K562 (cell line): ENCODE results near the gene KBTBD12. TPM values are rescaled to one million over a fixed set of nuclear protein-coding genes. Genes with fewer than 3 reads are reported as not detected.

Experiments
- ATAC-seq: fragments of 200-7000 bp; cut with Tn5 transposase; 3 replicates; pipeline ENCODE4 v1.9.1; 2020; ENCODE audit warnings: moderate library complexity
- BruUV-seq: library from RNA; stranded (reverse); fragments of 400-500 nt; replicated peaks from 2 replicates; lab custom pipeline; 2021; lab: Mats Ljungman, UMichigan
- CTCF ChIA-PET: fragments of 300-600 bp; formaldehyde crosslinking; extraction: SDS; loops from one replicate; lab custom pipeline; 2021; ENCODE audit warnings: low intra/inter-chr PET ratio; lab: Yijun Ruan, JAX
- POLR2A ChIA-PET: fragments of 300-600, 350-650 bp; sonication (Branson Sonifier 250); formaldehyde crosslinking; extraction: SDS; loops from one replicate; lab custom pipeline; 2021; ENCODE audit warnings: antibody characterized with exemption, inconsistent platforms; lab: Yijun Ruan, JAX
- DNase-seq, 4 experiments: peaks; one replicate each; pipeline versions ENCODE4 v3.0.0 to v3.0.0-alpha.2; 2011 to 2018; ENCODE audit warnings: low spot score in 3 of 4, mixed read lengths in 3 of 4; ENCODE audit errors: extremely low read depth in 1 of 4
- FAIRE-seq: peaks from 2 replicates; lab custom pipeline; 2011; peaks lifted over from hg19 to GRCh38; lab: Jason Lieb, UNC
- H2AFZ ChIP-seq: 2 replicates; pipeline ENCODE4 v1.6.0; 2011; ENCODE audit warnings: low read depth, low read length, control low read depth, inconsistent platforms
- H3K27ac ChIP-seq: fragments of 200-600 bp; 3 replicates; pipeline ENCODE4 v1.8.0; 2011; ENCODE audit warnings: low read depth, mild to moderate bottlenecking, control low read depth, inconsistent platforms, low read length, moderate library complexity, mixed read lengths; ENCODE audit errors: extremely low read depth
- H3K27me3 ChIP-seq, 2 experiments: fragments of 300-600 bp in 1 of 2; 2 replicates in 1 of 2; 3 replicates in 1 of 2; pipeline versions ENCODE4 v1.6.0 to v1.8.0; 2011; ENCODE audit warnings: inconsistent platforms in 2 of 2, low read length in 2 of 2, mild to moderate bottlenecking in 1 of 2, mixed read lengths in 1 of 2, moderate library complexity in 1 of 2; ENCODE audit not compliant: control insufficient read depth in 2 of 2, insufficient read depth in 2 of 2
- H3K36me3 ChIP-seq: fragments of 300-600 bp; 3 replicates; pipeline ENCODE4 v1.8.0; 2011; ENCODE audit warnings: mild to moderate bottlenecking, low read length, inconsistent platforms; ENCODE audit not compliant: control insufficient read depth, insufficient read depth
- H3K4me1 ChIP-seq, 2 experiments: fragments of 200-600 bp in 1 of 2; replicated peaks in 1 of 2; 2 replicates in 1 of 2; 3 replicates in 1 of 2; pipeline versions ENCODE4 v1.5.1 to v1.8.0; 2011; ENCODE audit warnings: inconsistent platforms in 2 of 2, low read length in 2 of 2, mild to moderate bottlenecking in 1 of 2, mixed read lengths in 1 of 2, moderate library complexity in 1 of 2; ENCODE audit not compliant: control insufficient read depth in 2 of 2, insufficient read depth in 2 of 2
- H3K4me2 ChIP-seq: 2 replicates; pipeline ENCODE4 v1.6.1; 2011; ENCODE audit warnings: low read length, control low read depth, inconsistent platforms, mixed read lengths; ENCODE audit not compliant: insufficient read depth
- H3K4me3 ChIP-seq: fragments of 200-600 bp; sonication (generic), shearing (Covaris generic); 2 replicates; pipeline ENCODE4 v1.5.1; 2016; ENCODE audit warnings: control low read depth, inconsistent platforms
- H3K79me2 ChIP-seq: fragments of 200-600 bp; 3 replicates; pipeline ENCODE4 v1.8.0; 2011; ENCODE audit warnings: low read length, inconsistent platforms; ENCODE audit not compliant: control insufficient read depth, insufficient read depth
- H3K9ac ChIP-seq, 2 experiments: 2 replicates each; pipeline versions ENCODE4 v1.6.0 to v1.6.1; 2011; ENCODE audit warnings: low read depth in 2 of 2, low read length in 2 of 2, control low read depth in 1 of 2, inconsistent platforms in 1 of 2, mild to moderate bottlenecking in 1 of 2, mixed read lengths in 1 of 2; ENCODE audit not compliant: insufficient read depth in 1 of 2
- H3K9me1 ChIP-seq: one replicate; pipeline ENCODE4 v1.6.0; 2011; ENCODE audit warnings: inconsistent platforms, mild to moderate bottlenecking, low read length, moderate library complexity; ENCODE audit not compliant: control insufficient read depth, insufficient read depth
- H3K9me3 ChIP-seq: replicated peaks from 2 replicates; pipeline ENCODE4 v1.5.1; 2011; ENCODE audit warnings: low read depth, low read length, inconsistent platforms; ENCODE audit not compliant: control insufficient read depth, insufficient read depth
- H4K20me1 ChIP-seq: replicated peaks from 2 replicates; pipeline ENCODE4 v1.6.1; 2011; ENCODE audit warnings: low read length, inconsistent platforms, mixed read lengths; ENCODE audit not compliant: control insufficient read depth, insufficient read depth
- CBX3 ChIP-seq, 2 experiments: IDR thresholded peaks; 1 replicate in 1 of 2; 2 replicates in 1 of 2; pipeline ENCODE4 v1.6.1; 2012; ENCODE audit warnings: inconsistent platforms in 2 of 2, low read length in 2 of 2, borderline replicate concordance in 1 of 2, control low read depth in 1 of 2
- HDAC8 ChIP-seq: fragments of 450-650 bp; IDR thresholded peaks from 2 replicates; pipeline ENCODE4 v1.6.1; 2016; ENCODE audit warnings: mild to moderate bottlenecking, missing genetic modification characterization, moderate library complexity, missing compliant biosample characterization
- HMGN3 ChIP-seq: IDR thresholded peaks from 2 replicates; pipeline ENCODE4 v1.6.1; 2011; ENCODE audit warnings: borderline replicate concordance, low read depth, mild to moderate bottlenecking, mixed read lengths, low read length; ENCODE audit not compliant: insufficient read length; ENCODE audit errors: extremely low read depth
- SFPQ ChIP-seq: fragments of 200-400 bp; formaldehyde crosslinking; IDR thresholded peaks from 2 replicates; pipeline ENCODE4 v1.6.1; 2017; ENCODE audit warnings: mild to moderate bottlenecking, low read depth, low read length, moderate library complexity
- SRSF1 ChIP-seq: fragments of 200-400 bp; formaldehyde crosslinking; IDR thresholded peaks from 2 replicates; pipeline ENCODE4 v1.6.1; 2017; ENCODE audit warnings: mild to moderate bottlenecking, low read depth, low read length, moderate library complexity
- TAF7 ChIP-seq: fragments of 450-650 bp; IDR thresholded peaks from 2 replicates; pipeline ENCODE4 v1.6.1; 2016; ENCODE audit warnings: missing genetic modification characterization, missing compliant biosample characterization
- ZNF280B ChIP-seq: fragments of 250-450 bp; sonication (Bioruptor Pico); IDR thresholded peaks from 2 replicates; pipeline ENCODE4 v1.5.1; 2021; ENCODE audit warnings: mild to moderate bottlenecking
- ZNF408 ChIP-seq: fragments of 250-450 bp; sonication (Bioruptor Pico); IDR thresholded peaks from 2 replicates; pipeline ENCODE4 v1.4.0; 2020; ENCODE audit warnings: low read depth, mild to moderate bottlenecking, moderate library complexity
- ZNF41 ChIP-seq: fragments of 250-450 bp; sonication (Bioruptor Pico); conservative IDR thresholded peaks from 2 replicates; pipeline ENCODE4 v1.4.0; 2020; ENCODE audit warnings: mild to moderate bottlenecking
- WGBS: fragments of 100-300 bp; shearing (Covaris generic); methylation state at CpG from one replicate; pipeline ENCODE4 v1.1.6; 2016; ENCODE audit warnings: low coverage, mixed read lengths; ENCODE audit not compliant: insufficient coverage; ENCODE audit errors: missing lambda C conversion rate; 5-methylcytosine and 5-hydroxymethylcytosine counted together
- in situ Hi-C: fragments of 300-500 bp; cut with MboI; formaldehyde crosslinking; loops from 4 replicates; pipeline ENCODE4 v1.15.0; 2018; ENCODE audit warnings: inconsistent platforms, mixed read lengths
- intact Hi-C: fragments of 100-400 bp; cut with micrococcal nuclease; formaldehyde crosslinking; loops from 2 replicates; pipeline ENCODE4 v1.14.2; 2022
- polyA plus RNA-seq, 8 experiments: library from polyadenylated mRNA; depleted of rRNA in 4 of 8; stranded (reverse) in 5 of 8; unstranded in 3 of 8; fragments of >200 nt; fragmentation: Nextera tagmentation in 2 of 8; fragmentation: Illumina TruSeq in 1 of 8; extraction: Ambion mirVana in 2 of 8; extraction: Trizol in 1 of 8; gene quantifications; 2 replicates each; pipeline versions ENCODE4 v1.2.1 to v1.2.3, GENCODE V29; 2011 to 2014; ENCODE audit warnings: inconsistent platforms in 1 of 8, missing spikeins in 1 of 8
- total RNA-seq, 7 experiments: library from RNA; depleted of rRNA in 6 of 7; stranded (reverse); fragments of >200 nt in 6 of 7; fragmentation: Illumina TruSeq in 2 of 7; extraction: Trizol in 2 of 7; gene quantifications; 2 replicates each; pipeline versions ENCODE4 v1.2.1 to v1.2.3, GENCODE V29; 2011 to 2021; ENCODE audit warnings: low replicate concordance in 1 of 7
- TF ChIP-seq, protein P1 (sequence below): IDR thresholded peaks from 3 replicates; pipeline ENCODE4 v1.6.1; 2011; ENCODE audit warnings: borderline replicate concordance, mild to moderate bottlenecking; ENCODE audit not compliant: insufficient read length, insufficient read depth

Gene KBTBD12
- total and polyA plus RNA-seq, 9 of the 15 experiments (the other 6 are each of a cell fraction or from before 2014, with no cell fraction given) = not detected

DNA sequence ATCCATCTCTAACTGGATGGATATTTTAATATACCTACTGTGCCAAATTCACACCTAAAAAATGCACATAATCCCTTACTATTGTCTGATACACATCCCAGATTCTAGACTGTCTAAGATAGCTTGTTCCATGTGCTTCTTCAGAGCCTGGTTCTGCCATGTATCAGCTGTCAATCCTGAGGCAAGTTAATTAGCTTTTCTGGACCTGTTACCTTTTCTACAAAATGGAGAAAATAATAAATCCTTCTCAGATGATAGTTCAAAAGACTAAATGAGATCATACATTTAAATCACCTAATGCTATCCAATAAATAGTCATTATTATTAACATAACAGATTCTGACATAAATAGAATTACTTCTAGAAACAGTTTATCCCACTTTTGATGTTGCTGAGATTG lies 66.1 kb downstream of the KBTBD12 start:
- Histone ChIP-seq H3K9me3 (no peaks in the 10 kb centered on the region), H4K20me1 (no peaks in the 10 kb centered on the region), H3K36me3 (no peaks in the 10 kb centered on the region), H3K27ac (no peak overlapping the region), H3K4me2 (no peak overlapping the region), H3K4me3 (no peak overlapping the region), H3K27me3 (peaks cover 2 to 21% of the 10 kb centered on the region in 2 experiments; a peak in 3 of 5 replicates), H3K9ac (no peak overlapping the region)
- POLR2A ChIA-PET = interaction anchor here (1.1 kb wide), 1 partner anchor 8 kb away, joined by 3 read pairs; no protein-coding TSS in a partner anchor
- BruUV-seq = no TSS peak
- intact Hi-C loops = loop anchor here (10.0 kb wide), 1 partner anchor 154 kb away; no protein-coding TSS in a partner anchor
- CTCF ChIA-PET = no interaction called here
- no peak for ATAC-seq
- TF ChIP-seq CBX3 (IDR thresholded peaks at IDR 0.05; ENCODE audit: borderline replicate concordance in 1 of 2, low read length in 2 of 2) (peak in 1 of 2 experiments; percentile 36; a peak in 1 of 3 replicates), HDAC8 (tag) (no peak)
- TF ChIP-seq, all 486 proteins: peak for 1
- Histone ChIP-seq H3K79me2 (no peaks in the 10 kb centered on the region), H3K4me1 (no peaks in the 10 kb centered on the region), H2AFZ (no peak overlapping the region), H3K9me1 (no peaks in the 10 kb centered on the region)
- FAIRE-seq = no peak
- DNase-seq = no peak
- in situ Hi-C loops = no loop called here

DNA sequence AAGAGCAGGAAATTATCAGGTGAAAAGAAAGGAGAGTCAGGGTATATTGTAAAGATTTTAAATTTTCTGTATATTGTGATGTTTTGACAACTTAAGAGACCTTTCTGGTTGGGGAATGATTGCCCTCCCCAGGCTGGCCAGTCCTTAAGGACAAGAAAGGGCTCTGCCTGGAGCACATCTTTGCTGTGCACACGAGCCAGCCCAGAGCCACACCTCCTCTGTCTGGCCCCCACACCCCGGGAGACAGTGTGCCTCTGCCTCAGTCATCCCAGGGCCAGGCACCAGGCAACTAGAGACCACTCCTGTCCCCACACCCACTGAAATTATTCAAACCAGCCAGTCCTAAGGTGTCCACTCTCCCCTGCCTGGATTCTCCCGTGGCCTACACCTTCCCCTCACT lies 67.1 kb downstream of the KBTBD12 start:
- BruUV-seq = no TSS peak
- DNase-seq = no peak
- Histone ChIP-seq H3K9ac (no peak overlapping the region), H2AFZ (no peak overlapping the region), H3K79me2 (no peaks in the 10 kb centered on the region), H3K4me3 (no peak overlapping the region), H3K27ac (no peak overlapping the region), H3K4me1 (no peaks in the 10 kb centered on the region), H3K4me2 (no peak overlapping the region), H3K9me1 (no peaks in the 10 kb centered on the region), H3K36me3 (no peaks in the 10 kb centered on the region), H3K9me3 (no peaks in the 10 kb centered on the region), H4K20me1 (no peaks in the 10 kb centered on the region), H3K27me3 (peaks cover 2 to 27% of the 10 kb centered on the region in 2 experiments; a peak in 4 of 5 replicates)
- in situ Hi-C loops = no loop called here
- ChIA-PET POLR2A (no interaction called here), CTCF (no interaction called here)
- ATAC-seq = no peak
- intact Hi-C loops = loop anchor here (10.0 kb wide), 1 partner anchor 153 kb away; no protein-coding TSS in a partner anchor
- no peak for FAIRE-seq
- 0% methylated on average over 2 of the region's 3 CpGs for WGBS
- TF ChIP-seq, protein P1, sequence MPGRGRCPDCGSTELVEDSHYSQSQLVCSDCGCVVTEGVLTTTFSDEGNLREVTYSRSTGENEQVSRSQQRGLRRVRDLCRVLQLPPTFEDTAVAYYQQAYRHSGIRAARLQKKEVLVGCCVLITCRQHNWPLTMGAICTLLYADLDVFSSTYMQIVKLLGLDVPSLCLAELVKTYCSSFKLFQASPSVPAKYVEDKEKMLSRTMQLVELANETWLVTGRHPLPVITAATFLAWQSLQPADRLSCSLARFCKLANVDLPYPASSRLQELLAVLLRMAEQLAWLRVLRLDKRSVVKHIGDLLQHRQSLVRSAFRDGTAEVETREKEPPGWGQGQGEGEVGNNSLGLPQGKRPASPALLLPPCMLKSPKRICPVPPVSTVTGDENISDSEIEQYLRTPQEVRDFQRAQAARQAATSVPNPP = no peak
- TF ChIP-seq ZNF41 (no peak), ZNF280B (no peak), HMGN3 (no peak), SRSF1 (no peak), SFPQ (no peak), TAF7 (no peak), ZNF408 (CRISPR knock-in tag) (no peak)
